ENCODE data around the gene PCK2. TPM values are rescaled to one million over a fixed set of nuclear protein-coding genes. Genes with fewer than 3 reads are reported as not detected.

Gene PCK2
- total and polyA plus RNA-seq, 4 experiments from 2014 or later, result 11.0 to 21.4 (median 16.9) TPM

GRCh38 chr14:24150567-24150966 lies 56.5 kb downstream of the PCK2 start:
- Histone ChIP-seq H3K9me3 (ENCODE audit: control insufficient read depth in 1 of 2, low read length in 2 of 2) (no peaks in the 10 kb centered on the region), H3K27me3 (ENCODE audit: insufficient read depth, low read length) (no peaks in the 10 kb centered on the region), H3K4me3 (ENCODE audit: low read length in 2 of 2) (no peak overlapping the region), H3K4me1 (ENCODE audit: insufficient read depth, low read length) (peaks cover 35% of the 10 kb centered on the region), H3K36me3 (ENCODE audit: insufficient read depth, low read length) (peaks cover 43% of the 10 kb centered on the region), H3K27ac (ENCODE audit: low read depth, low read length) (no peak overlapping the region)
- Mint-ChIP-seq H3K36me3 (peaks cover 36 to 63% of the 10 kb centered on the region in 2 donors), H3K9me3 (no peaks in the 10 kb centered on the region), H3K4me1 (peaks cover 23 to 50% (median 34%) of the 10 kb centered on the region in 4 donors), H3K27ac (peak overlapping the region in 6 of 7 donors; percentile 15 to 74 (median 40)), H3K4me3 (peak overlapping the region in 4 of 8 donors; percentile 20 to 58 (median 48)), H3K27me3 (no peaks in the 10 kb centered on the region)
- DNase-seq, result no peak
- CTCF ChIA-PET (ENCODE audit: partially characterized antibody), result interaction anchor here (1.0 to 8.5 kb wide), 5 partner anchors 10 to 44 kb away, joined by 3 to 110 read pairs (median 5); partner anchors contain the start of genes IRF9 and PSME1
- POLR2A ChIA-PET (ENCODE audit: partially characterized antibody), result interaction anchor here (0.5 to 9.5 kb wide), 10 partner anchors 8 to 66 kb away, joined by 4 to 162 read pairs (median 5); partner anchors contain the start of genes DCAF11, EMC9, IPO4 and IRF9
- intact Hi-C loops (cut with micrococcal nuclease), result no loop called here

GRCh38 chr14:24150993-24151392 lies 56.9 kb downstream of the PCK2 start:
- no peak for DNase-seq
- H3K4me3 Mint-ChIP-seq, result peak overlapping the region in 1 of 8 donors; percentile 52
- H3K36me3 Mint-ChIP-seq, result peaks cover 40 to 63% of the 10 kb centered on the region in 2 donors
- ChIA-PET POLR2A (ENCODE audit: partially characterized antibody) (interaction anchor here (0.5 to 9.5 kb wide), 10 partner anchors 8 to 65 kb away, joined by 4 to 162 read pairs (median 5); partner anchors contain the start of genes DCAF11, EMC9, IPO4 and IRF9), CTCF (ENCODE audit: partially characterized antibody) (interaction anchor here (1.3 to 8.5 kb wide), 3 partner anchors 9 to 42 kb away, joined by 5 to 110 read pairs (median 7); partner anchors contain the start of genes IRF9 and PSME1)
- intact Hi-C loops (cut with micrococcal nuclease), result no loop called here
- Histone ChIP-seq H3K27ac (ENCODE audit: low read depth, low read length) (no peak overlapping the region), H3K4me3 (ENCODE audit: low read length in 2 of 2) (no peak overlapping the region), H3K4me1 (ENCODE audit: insufficient read depth, low read length) (peaks cover 30% of the 10 kb centered on the region), H3K9me3 (ENCODE audit: control insufficient read depth in 1 of 2, low read length in 2 of 2) (no peaks in the 10 kb centered on the region), H3K36me3 (ENCODE audit: insufficient read depth, low read length) (peaks cover 48% of the 10 kb centered on the region), H3K27me3 (ENCODE audit: insufficient read depth, low read length) (no peaks in the 10 kb centered on the region)
- no peaks in the 10 kb centered on the region for H3K27me3 Mint-ChIP-seq
- no peaks in the 10 kb centered on the region for H3K9me3 Mint-ChIP-seq
- H3K27ac Mint-ChIP-seq, result peak overlapping the region in 5 of 7 donors; percentile 15 to 74 (median 31)
- H3K4me1 Mint-ChIP-seq, result peaks cover 19 to 46% (median 31%) of the 10 kb centered on the region in 4 donors

GRCh38 chr14:24151404-24152080 lies 57.4 kb downstream of the PCK2 start:
- peaks cover 52% of the 10 kb centered on the region for H3K36me3 ChIP-seq (ENCODE audit: insufficient read depth, low read length)
- H3K4me1 ChIP-seq (ENCODE audit: insufficient read depth, low read length), result peaks cover 27% of the 10 kb centered on the region
- Mint-ChIP-seq H3K4me3 (no peak overlapping the region), H3K9me3 (no peaks in the 10 kb centered on the region), H3K27me3 (no peaks in the 10 kb centered on the region), H3K36me3 (peaks cover 40 to 59% of the 10 kb centered on the region in 2 donors), H3K27ac (peak overlapping the region in 4 of 7 donors; percentile 3 to 74 (median 28)), H3K4me1 (peaks cover 18 to 40% (median 28%) of the 10 kb centered on the region in 4 donors)
- DNase-seq, result no peak
- ChIA-PET CTCF (ENCODE audit: partially characterized antibody) (interaction anchor here (1.3 to 8.5 kb wide), 3 partner anchors 9 to 43 kb away, joined by 5 to 110 read pairs (median 7); partner anchors contain the start of genes IRF9 and PSME1), POLR2A (ENCODE audit: partially characterized antibody) (interaction anchor here (1.0 to 9.5 kb wide), 6 partner anchors 7 to 65 kb away, joined by 4 to 162 read pairs (median 11); partner anchors contain the start of genes DCAF11, EMC9, IRF9 and MDP1)
- H3K9me3 ChIP-seq (ENCODE audit: control insufficient read depth in 1 of 2, low read length in 2 of 2), result no peaks in the 10 kb centered on the region
- H3K27ac ChIP-seq (ENCODE audit: low read depth, low read length), result no peak overlapping the region
- no peaks in the 10 kb centered on the region for H3K27me3 ChIP-seq (ENCODE audit: insufficient read depth, low read length)
- no peak overlapping the region for H3K4me3 ChIP-seq (ENCODE audit: low read length in 2 of 2)
- intact Hi-C loops (cut with micrococcal nuclease), result no loop called here

Small RNA genes within 50 kb of the gene (microRNA-seq; reads per million reads assigned to microRNA genes)
- gene MIR7703 (ENCODE audit: borderline microRNAs expressed, borderline number of aligned reads, borderline replicate concordance), result not detected

Other genes starting within 250 kb of the PCK2 start
- 10 to 100 TPM; 14.7 to 15.5 TPM for gene DHRS4, start 140.5 kb upstream of the PCK2 start, total RNA-seq
- 10 to 100 TPM; 32.5 to 36.2 TPM for gene DHRS4, start 140.5 kb upstream of the PCK2 start, polyA plus RNA-seq
- 10 to 100 TPM; 13.3 to 16.8 TPM for gene DHRS4L2, start 105.4 kb upstream of the PCK2 start, total RNA-seq
- 10 to 100 TPM; 18.6 to 19.6 TPM for gene DHRS4L2, start 105.4 kb upstream of the PCK2 start, polyA plus RNA-seq
- gene CARMIL3, start 42.3 kb upstream of the PCK2 start, total RNA-seq, result under 1 TPM; 0.15 to 0.22 TPM
- not detected for gene CARMIL3, start 42.3 kb upstream of the PCK2 start, polyA plus RNA-seq
- not detected for gene CPNE6, start 22.7 kb upstream of the PCK2 start, total RNA-seq
- under 1 TPM in 1 of 2 donors, not detected in 1; 0.04 TPM for gene CPNE6, start 22.7 kb upstream of the PCK2 start, polyA plus RNA-seq
- gene DCAF11, start 20.5 kb downstream of the PCK2 start, total RNA-seq, result 10 to 100 TPM; 71.5 to 75.8 TPM
- gene DCAF11, start 20.5 kb downstream of the PCK2 start, polyA plus RNA-seq, result 10 to 100 TPM; 75.1 to 93.4 TPM
- gene NRL, start 20.6 kb downstream of the PCK2 start, total RNA-seq, result 1 to 10 TPM; 2.9 to 4.5 TPM
- 1 to 10 TPM; 1.4 to 1.6 TPM for gene NRL, start 20.6 kb downstream of the PCK2 start, polyA plus RNA-seq
- gene FITM1, start 36.3 kb downstream of the PCK2 start, total RNA-seq, result 1 to 10 TPM; 3.2 to 4.2 TPM
- gene FITM1, start 36.3 kb downstream of the PCK2 start, polyA plus RNA-seq, result under 1 TPM; 0.69 to 0.81 TPM
- 100 to 1,000 TPM; 257 to 273 TPM for gene PSME1, start 41.9 kb downstream of the PCK2 start, total RNA-seq
- gene PSME1, start 41.9 kb downstream of the PCK2 start, polyA plus RNA-seq, result 1,000 to 10,000 TPM in 1 of 2 donors, 100 to 1,000 TPM in 1; 976 to 1,008 TPM
- 10 to 100 TPM; 33.0 to 33.9 TPM for gene EMC9, start 47.3 kb downstream of the PCK2 start, total RNA-seq
- 10 to 100 TPM; 11.4 to 13.6 TPM for gene EMC9, start 47.3 kb downstream of the PCK2 start, polyA plus RNA-seq
- gene PSME2, start 52.3 kb downstream of the PCK2 start, total RNA-seq, result 100 to 1,000 TPM; 143 to 150 TPM
- 100 to 1,000 TPM; 511 to 815 TPM for gene PSME2, start 52.3 kb downstream of the PCK2 start, polyA plus RNA-seq
- gene RNF31, start 53.2 kb downstream of the PCK2 start, total RNA-seq, result 100 to 1,000 TPM; 108 to 113 TPM
- gene RNF31, start 53.2 kb downstream of the PCK2 start, polyA plus RNA-seq, result 10 to 100 TPM; 44.3 to 75.7 TPM
- gene IRF9, start 67.0 kb downstream of the PCK2 start, total RNA-seq, result 100 to 1,000 TPM; 154 to 157 TPM
- gene IRF9, start 67.0 kb downstream of the PCK2 start, polyA plus RNA-seq, result 100 to 1,000 TPM in 1 of 2 donors, 10 to 100 TPM in 1; 59.3 to 121 TPM
- 10 to 100 TPM; 27.7 to 30.5 TPM for gene REC8, start 77.8 kb downstream of the PCK2 start, total RNA-seq
- gene REC8, start 77.8 kb downstream of the PCK2 start, polyA plus RNA-seq, result 1 to 10 TPM; 2.8 to 9.8 TPM
- gene IPO4, start 94.5 kb downstream of the PCK2 start, total RNA-seq, result 10 to 100 TPM; 22.4 to 30.2 TPM
- gene IPO4, start 94.5 kb downstream of the PCK2 start, polyA plus RNA-seq, result 10 to 100 TPM; 19.8 to 20.2 TPM
- 10 to 100 TPM; 24.1 to 26.3 TPM for gene TM9SF1, start 101.1 kb downstream of the PCK2 start, total RNA-seq
- 10 to 100 TPM; 38.4 to 40.6 TPM for gene TM9SF1, start 101.1 kb downstream of the PCK2 start, polyA plus RNA-seq
- 1 to 10 TPM; 1.2 to 1.9 TPM for gene TSSK4, start 111.4 kb downstream of the PCK2 start, total RNA-seq
- 1 to 10 TPM in 1 of 2 donors, under 1 TPM in 1; 0.47 to 1.3 TPM for gene TSSK4, start 111.4 kb downstream of the PCK2 start, polyA plus RNA-seq
- 100 to 1,000 TPM in 1 of 2 experiments, 10 to 100 TPM in 1; 99.3 to 101 TPM for gene CHMP4A, start 119.2 kb downstream of the PCK2 start, total RNA-seq
- 100 to 1,000 TPM; 164 to 194 TPM for gene CHMP4A, start 119.2 kb downstream of the PCK2 start, polyA plus RNA-seq
- gene MDP1, start 121.8 kb downstream of the PCK2 start, total RNA-seq, result 10 to 100 TPM; 12.5 to 15.3 TPM
- gene MDP1, start 121.8 kb downstream of the PCK2 start, polyA plus RNA-seq, result 10 to 100 TPM; 27.3 to 28.1 TPM
- 100 to 1,000 TPM; 116 to 127 TPM for gene NEDD8, start 138.1 kb downstream of the PCK2 start, total RNA-seq
- gene NEDD8, start 138.1 kb downstream of the PCK2 start, polyA plus RNA-seq, result 100 to 1,000 TPM; 351 to 425 TPM
- gene GMPR2, start 138.6 kb downstream of the PCK2 start, total RNA-seq, result 10 to 100 TPM; 91.0 to 95.8 TPM
- gene GMPR2, start 138.6 kb downstream of the PCK2 start, polyA plus RNA-seq, result 100 to 1,000 TPM; 103 to 116 TPM
- gene TINF2, start 148.3 kb downstream of the PCK2 start, total RNA-seq, result 100 to 1,000 TPM; 131 to 132 TPM
- gene TINF2, start 148.3 kb downstream of the PCK2 start, polyA plus RNA-seq, result 100 to 1,000 TPM; 151 to 169 TPM
- 10 to 100 TPM; 11.0 to 16.1 TPM for gene TGM1, start 168.9 kb downstream of the PCK2 start, total RNA-seq
- gene TGM1, start 168.9 kb downstream of the PCK2 start, polyA plus RNA-seq, result under 1 TPM; 0.11 to 0.12 TPM
- 10 to 100 TPM; 55.6 to 62.5 TPM for gene RABGGTA, start 177.3 kb downstream of the PCK2 start, total RNA-seq
- 10 to 100 TPM; 22.9 to 32.5 TPM for gene RABGGTA, start 177.3 kb downstream of the PCK2 start, polyA plus RNA-seq
- gene DHRS1, start 205.5 kb downstream of the PCK2 start, total RNA-seq, result 10 to 100 TPM; 37.6 to 38.6 TPM
- gene DHRS1, start 205.5 kb downstream of the PCK2 start, polyA plus RNA-seq, result 10 to 100 TPM; 31.4 to 32.9 TPM
- 10 to 100 TPM; 23.1 to 28.1 TPM for gene NOP9, start 205.5 kb downstream of the PCK2 start, total RNA-seq
- gene NOP9, start 205.5 kb downstream of the PCK2 start, polyA plus RNA-seq, result 1 to 10 TPM in 1 of 2 donors, under 1 TPM in 1; 0.83 to 1.6 TPM
- 10 to 100 TPM; 22.3 to 26.0 TPM for gene CIDEB, start 213.7 kb downstream of the PCK2 start, total RNA-seq
- gene CIDEB, start 213.7 kb downstream of the PCK2 start, polyA plus RNA-seq, result 10 to 100 TPM; 17.2 to 24.3 TPM
- 10 to 100 TPM; 18.0 to 18.8 TPM for gene LTB4R2, start 215.8 kb downstream of the PCK2 start, total RNA-seq
- gene LTB4R2, start 215.8 kb downstream of the PCK2 start, polyA plus RNA-seq, result 1 to 10 TPM; 2.3 to 3.2 TPM
- gene LTB4R, start 217.2 kb downstream of the PCK2 start, total RNA-seq, result 10 to 100 TPM; 19.5 to 20.0 TPM
- gene LTB4R, start 217.2 kb downstream of the PCK2 start, polyA plus RNA-seq, result 10 to 100 TPM in 1 of 2 donors, 1 to 10 TPM in 1; 9.6 to 10.6 TPM
- 1 to 10 TPM; 7.1 to 8.1 TPM for gene ADCY4, start 240.8 kb downstream of the PCK2 start, total RNA-seq
- under 1 TPM; 0.48 to 0.62 TPM for gene ADCY4, start 240.8 kb downstream of the PCK2 start, polyA plus RNA-seq
- gene RIPK3, start 245.7 kb downstream of the PCK2 start, total RNA-seq, result 10 to 100 TPM; 63.0 to 63.5 TPM
- 10 to 100 TPM in 1 of 2 donors, 1 to 10 TPM in 1; 6.2 to 16.7 TPM for gene RIPK3, start 245.7 kb downstream of the PCK2 start, polyA plus RNA-seq

All from CD4-positive, alpha-beta memory T cell (primary cell).